Astrocyte of the spinal cord (primary cell): Measurements from ENCODE around the gene TMEM200C.

Experiments used
- DNase-seq: peaks from one replicate; pipeline ENCODE4 v3.0.0; 2011; ENCODE audit warnings: low read depth, low spot score
- H3K4me3 ChIP-seq: 2 replicates; pipeline ENCODE4 v1.5.1; 2011; ENCODE audit warnings: low read depth, mild to moderate bottlenecking, low read length, moderate library complexity
- CTCF ChIP-seq: IDR thresholded peaks from 2 replicates; pipeline ENCODE4 v1.5.1; 2012; ENCODE audit warnings: low read depth, mild to moderate bottlenecking, low read length, inconsistent platforms
- in situ Hi-C: cut with HindIII; loops from 2 replicates; pipeline ENCODE4 v1.10.0; 2017; ENCODE audit warnings: low sequenced_read_pairs

TMEM200C gene

GRCh38 chr18:5885361-5885760 lies 10.0 kb downstream of the TMEM200C start:
- DNase-seq: no peak
- no peak overlapping the region for H3K4me3 ChIP-seq
- no peak for TF ChIP-seq CTCF
- in situ Hi-C loops: no loop called here

GRCh38 chr18:5884375-5884774 lies 10.9 kb downstream of the TMEM200C start:
- no peak overlapping the region for H3K4me3 ChIP-seq
- DNase-seq: no peak
- in situ Hi-C loops: no loop called here
- TF ChIP-seq CTCF: no peak

- no peak overlapping the region for H3K4me3 ChIP-seq
- in situ Hi-C loops: no loop called here
- DNase-seq: peak; percentile 66
- TF ChIP-seq CTCF: peak; percentile 80
Observed at GRCh38 chr18:5879479-5879882, 15.8 kb downstream of the TMEM200C start.

- in situ Hi-C loops: no loop called here
Observed at GRCh38 chr18:5876891-5877290, 18.4 kb downstream of the TMEM200C start.

GRCh38 chr18:5874336-5874735 lies 21.0 kb downstream of the TMEM200C start:
- TF ChIP-seq CTCF: no peak
- in situ Hi-C loops: no loop called here
- DNase-seq: no peak
- no peak overlapping the region for H3K4me3 ChIP-seq

More at GRCh38 chr18:5876891-5877290, 18.4 kb downstream of the TMEM200C start:
- no peak overlapping the region for H3K4me3 ChIP-seq
- no peak for TF ChIP-seq CTCF
- no peak for DNase-seq

GRCh38 chr18:5872886-5873285 lies 22.4 kb downstream of the TMEM200C start:
- no peak for DNase-seq
- in situ Hi-C loops: no loop called here
- H3K4me3 ChIP-seq: no peak overlapping the region
- TF ChIP-seq CTCF: no peak

GRCh38 chr18:5871426-5871825 lies 23.9 kb downstream of the TMEM200C start:
- TF ChIP-seq CTCF: no peak
- no peak for DNase-seq
- H3K4me3 ChIP-seq: no peak overlapping the region
- in situ Hi-C loops: no loop called here
